IMR-90 (cell line): ENCODE measurements around the gene WDR45B. TPM values are rescaled to one million over a fixed set of nuclear protein-coding genes. Genes with fewer than 3 reads are reported as not detected.

Source experiments
- ATAC-seq: fragments of 200-7000 bp; cut with Tn5 transposase; 2 replicates; pipeline ENCODE4 v1.9.1; 2020; ENCODE audit warnings: low read depth, mild to moderate bottlenecking, moderate library complexity
- BruUV-seq: library from RNA; stranded (reverse); fragments of 400-500 nt; replicated peaks from 2 replicates; lab custom pipeline; 2021; lab: Mats Ljungman, UMichigan
- CTCF ChIA-PET: fragments of 300-600 bp; formaldehyde crosslinking; extraction: SDS; loops from one replicate; lab custom pipeline; 2021; ENCODE audit warnings: antibody characterized with exemption; lab: Yijun Ruan, JAX
- POLR2A ChIA-PET: fragments of 300-600 bp; sonication (Branson Sonifier 250); formaldehyde crosslinking; loops from one replicate; lab custom pipeline; 2022; ENCODE audit warnings: antibody characterized with exemption; ENCODE audit not compliant: unreplicated experiment; lab: Charles Lee
- DNase-seq: peaks from one replicate; pipeline ENCODE4 v3.0.0; 2013
- H2AFZ ChIP-seq: replicated peaks from 2 replicates; pipeline ENCODE3; 2013; ENCODE audit warnings: low read length, mild to moderate bottlenecking; ENCODE audit not compliant: poor library complexity
- H2AK5ac ChIP-seq: 2 replicates; pipeline ENCODE4 v1.6.1; 2013; ENCODE audit warnings: low read depth, low read length, inconsistent platforms
- H2AK9ac ChIP-seq: replicated peaks from 2 replicates; pipeline ENCODE3; 2013; ENCODE audit warnings: mild to moderate bottlenecking, low read depth, low read length, moderate library complexity; ENCODE audit not compliant: poor library complexity
- H2BK120ac ChIP-seq: 2 replicates; pipeline ENCODE4 v1.6.1; 2013; ENCODE audit warnings: low read depth, low read length, inconsistent platforms
- H2BK15ac ChIP-seq: 3 replicates; pipeline ENCODE4 v1.6.1; 2013; ENCODE audit warnings: low read depth, low read length, inconsistent platforms
- H2BK20ac ChIP-seq: 2 replicates; pipeline ENCODE4 v1.6.1; 2013; ENCODE audit warnings: low read depth, mild to moderate bottlenecking, inconsistent platforms, low read length, moderate library complexity
- H2BK5ac ChIP-seq: 2 replicates; pipeline ENCODE4 v1.6.1; 2013; ENCODE audit warnings: mild to moderate bottlenecking, low read depth, low read length, inconsistent platforms; ENCODE audit not compliant: poor library complexity, severe bottlenecking
- H3K14ac ChIP-seq: replicated peaks from 2 replicates; pipeline ENCODE4 v1.6.1; 2013; ENCODE audit warnings: low read depth, low read length, inconsistent platforms
- H3K18ac ChIP-seq: 2 replicates; pipeline ENCODE4 v1.6.1; 2013; ENCODE audit warnings: low read depth, low read length, control low read depth
- H3K23ac ChIP-seq: 2 replicates; pipeline ENCODE4 v1.6.1; 2013; ENCODE audit warnings: low read depth, low read length, inconsistent platforms
- H3K27ac ChIP-seq: 2 replicates; pipeline ENCODE4 v1.5.1; 2013; ENCODE audit warnings: mild to moderate bottlenecking, control low read depth, low read length; ENCODE audit not compliant: insufficient read depth
- H3K27me3 ChIP-seq: 2 replicates; pipeline ENCODE4 v1.6.1; 2013; ENCODE audit warnings: low read length; ENCODE audit not compliant: control insufficient read depth, insufficient read depth
- H3K36me3 ChIP-seq: 2 replicates; pipeline ENCODE4 v1.6.1; 2013; ENCODE audit warnings: low read length, mixed read lengths; ENCODE audit not compliant: control insufficient read depth, insufficient read depth
- H3K4ac ChIP-seq: 2 replicates; pipeline ENCODE4 v1.6.1; 2013; ENCODE audit warnings: low read depth, low read length, inconsistent platforms
- H3K4me1 ChIP-seq: 2 replicates; pipeline ENCODE4 v1.6.1; 2013; ENCODE audit warnings: low read length, mixed read lengths; ENCODE audit not compliant: control insufficient read depth, insufficient read depth
- H3K4me2 ChIP-seq: 2 replicates; pipeline ENCODE4 v1.6.1; 2013; ENCODE audit warnings: low read depth, mild to moderate bottlenecking, control low read depth, low read length, moderate library complexity
- H3K4me3 ChIP-seq: 2 replicates; pipeline ENCODE4 v1.5.1; 2013; ENCODE audit warnings: low read depth, mild to moderate bottlenecking, control low read depth, low read length, moderate library complexity; ENCODE audit not compliant: insufficient read depth
- H3K56ac ChIP-seq: 2 replicates; pipeline ENCODE4 v1.6.1; 2013; ENCODE audit warnings: low read length, inconsistent platforms; ENCODE audit not compliant: insufficient read depth; ENCODE audit errors: extremely low read depth
- H3K79me1 ChIP-seq, 2 experiments: 2 replicates each; pipeline ENCODE4 v1.6.1; 2013; ENCODE audit warnings: low read length in 2 of 2, inconsistent platforms in 1 of 2, low read depth in 1 of 2
- H3K9ac ChIP-seq: 2 replicates; pipeline ENCODE4 v1.6.1; 2013; ENCODE audit warnings: low read depth, low read length, control low read depth
- H3K9me1 ChIP-seq: 2 replicates; pipeline ENCODE4 v1.6.1; 2013; ENCODE audit warnings: low read length, inconsistent platforms; ENCODE audit not compliant: insufficient read depth
- H3K9me3 ChIP-seq: 2 replicates; pipeline ENCODE4 v1.6.1; 2013; ENCODE audit warnings: low read length; ENCODE audit not compliant: control insufficient read depth, insufficient read depth
- H4K20me1 ChIP-seq: 2 replicates; pipeline ENCODE4 v1.6.1; 2013; ENCODE audit warnings: low read length, inconsistent platforms; ENCODE audit not compliant: insufficient read depth
- H4K5ac ChIP-seq: 2 replicates; pipeline ENCODE4 v1.6.1; 2013; ENCODE audit warnings: mild to moderate bottlenecking, low read depth, low read length, control low read depth
- H4K8ac ChIP-seq, 2 experiments: 2 replicates each; pipeline ENCODE4 v1.6.1; 2013; ENCODE audit warnings: low read depth in 2 of 2, low read length in 2 of 2, control low read depth in 1 of 2, inconsistent platforms in 1 of 2
- H4K91ac ChIP-seq: 2 replicates; pipeline ENCODE4 v1.6.1; 2013; ENCODE audit warnings: low read depth, low read length, inconsistent platforms; ENCODE audit not compliant: insufficient read depth
- BHLHE40 ChIP-seq: fragments of 150-350 bp; IDR thresholded peaks from 2 replicates; pipeline ENCODE4 v1.6.1; 2016; ENCODE audit warnings: mild to moderate bottlenecking, low read depth, low read length
- CEBPB ChIP-seq: IDR thresholded peaks from 2 replicates; pipeline ENCODE4 v1.6.1; 2012; ENCODE audit warnings: low read depth, low read length, improper control_type of control experiment
- CHD1 ChIP-seq: IDR thresholded peaks from 2 replicates; pipeline ENCODE4 v1.6.1; 2012; ENCODE audit warnings: low read depth, low read length, improper control_type of control experiment
- FOS ChIP-seq: fragments of 150-350 bp; IDR thresholded peaks from 2 replicates; pipeline ENCODE4 v1.6.1; 2016; ENCODE audit warnings: low read depth, low read length
- MAFK ChIP-seq: IDR thresholded peaks from 2 replicates; pipeline ENCODE4 v1.6.1; 2012; ENCODE audit warnings: low read depth, low read length, improper control_type of control experiment
- MAZ ChIP-seq: IDR thresholded peaks from 2 replicates; pipeline ENCODE4 v1.6.1; 2012; ENCODE audit warnings: low read depth, mild to moderate bottlenecking, low read length, improper control_type of control experiment, moderate library complexity, borderline replicate concordance
- MXI1 ChIP-seq: IDR thresholded peaks from 2 replicates; pipeline ENCODE4 v1.6.1; 2012; ENCODE audit warnings: low read depth, mild to moderate bottlenecking, low read length, moderate library complexity, borderline replicate concordance
- NFE2L2 ChIP-seq: fragments of 150-350 bp; IDR thresholded peaks from 2 replicates; pipeline ENCODE4 v1.6.1; 2016; ENCODE audit warnings: low read depth, mild to moderate bottlenecking, low read length
- POLR2A ChIP-seq: IDR thresholded peaks from 2 replicates; pipeline ENCODE4 v1.6.1; 2012; ENCODE audit warnings: mild to moderate bottlenecking, low read depth, low read length
- RAD21 ChIP-seq: IDR thresholded peaks from 2 replicates; pipeline ENCODE4 v1.6.1; 2012; ENCODE audit warnings: low read length, improper control_type of control experiment
- RCOR1 ChIP-seq: IDR thresholded peaks from 2 replicates; pipeline ENCODE4 v1.6.1; 2012; ENCODE audit warnings: mild to moderate bottlenecking, low read length, improper control_type of control experiment; ENCODE audit not compliant: insufficient replicate concordance
- RFX5 ChIP-seq: IDR thresholded peaks from 2 replicates; pipeline ENCODE4 v1.8.0; 2012; ENCODE audit warnings: low read depth, mild to moderate bottlenecking, low read length, moderate library complexity
- SMC3 ChIP-seq: fragments of 150-350 bp; IDR thresholded peaks from 2 replicates; pipeline ENCODE4 v1.6.1; 2016; ENCODE audit warnings: low read depth, mild to moderate bottlenecking, antibody characterized with exemption, low read length, moderate library complexity
- WGBS, 2 experiments: methylation state at CpG; one replicate each; pipeline versions ENCODE4 v1.1.5 to v1.1.7; 2013; ENCODE audit warnings: missing lambda C conversion rate in 2 of 2; ENCODE audit not compliant: insufficient read length in 1 of 2; ENCODE audit errors: extremely low coverage in 2 of 2; 5-methylcytosine and 5-hydroxymethylcytosine counted together
- dilution Hi-C: fragments of 300-500 bp; cut with HindIII; formaldehyde crosslinking; loops from one replicate; pipeline ENCODE4 v1.14.3; 2018; ENCODE audit warnings: low sequenced_read_pairs; ENCODE audit not compliant: unreplicated experiment
- in situ Hi-C: fragments of 300-500 bp; cut with MboI; formaldehyde crosslinking; loops from 3 replicates; pipeline ENCODE4 v1.14.3; 2019; ENCODE audit warnings: low sequenced_read_pairs, inconsistent platforms, mixed read lengths
- intact Hi-C: fragments of 100-400 bp; cut with micrococcal nuclease; formaldehyde crosslinking; loops from 2 replicates; pipeline ENCODE4 v1.10.0; 2022
- polyA plus RNA-seq, 3 experiments: library from polyadenylated mRNA; depleted of rRNA; stranded (reverse); fragments of >200 nt; gene quantifications; 2 replicates each; pipeline ENCODE4 v1.2.3, GENCODE V29; 2012; ENCODE audit warnings: low replicate concordance in 1 of 3
- total RNA-seq: library from RNA; depleted of rRNA; stranded (reverse); fragments of >200 nt; gene quantifications from 2 replicates; pipeline ENCODE4 v1.2.3, GENCODE V29; 2012
- TF ChIP-seq, protein P1 (sequence below): fragments of 150-350 bp; IDR thresholded peaks from 2 replicates; pipeline ENCODE4 v1.6.1; 2016; ENCODE audit warnings: low read depth, mild to moderate bottlenecking, low read length, moderate library complexity, borderline replicate concordance
- TF ChIP-seq, protein P2 (sequence below): conservative IDR thresholded peaks from 2 replicates; pipeline ENCODE4 v1.5.1; 2012; ENCODE audit warnings: mild to moderate bottlenecking, low read depth, low read length, improper control_type of control experiment
- TF ChIP-seq, protein P3 (sequence below): fragments of 150-350 bp; IDR thresholded peaks from 2 replicates; pipeline ENCODE4 v1.6.1; 2017; ENCODE audit warnings: mild to moderate bottlenecking, antibody characterized with exemption, low read length, low read depth

WDR45B gene
- total and polyA plus RNA-seq, 2 of the 4 experiments (the other 2 are of a cell fraction), result 98.2 to 110 TPM

DNA sequence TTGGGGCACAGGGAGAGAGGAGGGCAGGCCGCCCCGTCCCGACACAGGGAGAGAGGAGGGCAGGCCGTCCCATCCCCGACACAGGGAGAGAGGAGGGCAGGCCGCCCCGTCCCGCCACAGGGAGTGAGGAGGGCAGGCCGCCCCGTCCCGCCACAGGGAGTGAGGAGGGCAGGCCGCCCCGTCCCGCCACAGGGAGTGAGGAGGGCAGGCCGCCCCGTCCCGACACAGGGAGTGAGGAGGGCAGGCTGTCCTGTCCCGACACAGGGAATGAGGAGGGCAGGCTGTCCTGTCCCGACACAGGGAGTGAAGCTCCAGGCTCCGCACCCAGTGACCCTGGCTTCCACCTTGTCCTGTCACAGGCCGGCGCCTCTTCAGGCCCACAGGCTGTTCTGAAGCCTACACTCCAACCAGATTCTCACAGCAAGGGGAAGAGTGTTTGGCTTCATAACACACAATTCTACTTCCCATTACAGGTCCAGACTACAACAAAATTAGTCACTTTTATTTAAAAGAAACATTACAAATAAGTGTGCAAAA lies 34.1 kb downstream of the WDR45B start:
- ChIA-PET POLR2A (no interaction called here), CTCF (no interaction called here)
- peaks cover 48% of the 10 kb centered on the region for H3K36me3 ChIP-seq
- H4K20me1 ChIP-seq, result no peaks in the 10 kb centered on the region; the same call in 1 of the 2 replicates
- no peak overlapping the region for H3K4me3 ChIP-seq
- H3K14ac ChIP-seq, result no peak overlapping the region
- BruUV-seq, result no TSS peak
- ATAC-seq, result no peak
- no peak for TF ChIP-seq FOS
- TF ChIP-seq, protein P1, sequence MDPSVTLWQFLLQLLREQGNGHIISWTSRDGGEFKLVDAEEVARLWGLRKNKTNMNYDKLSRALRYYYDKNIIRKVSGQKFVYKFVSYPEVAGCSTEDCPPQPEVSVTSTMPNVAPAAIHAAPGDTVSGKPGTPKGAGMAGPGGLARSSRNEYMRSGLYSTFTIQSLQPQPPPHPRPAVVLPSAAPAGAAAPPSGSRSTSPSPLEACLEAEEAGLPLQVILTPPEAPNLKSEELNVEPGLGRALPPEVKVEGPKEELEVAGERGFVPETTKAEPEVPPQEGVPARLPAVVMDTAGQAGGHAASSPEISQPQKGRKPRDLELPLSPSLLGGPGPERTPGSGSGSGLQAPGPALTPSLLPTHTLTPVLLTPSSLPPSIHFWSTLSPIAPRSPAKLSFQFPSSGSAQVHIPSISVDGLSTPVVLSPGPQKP, result no peak
- TF ChIP-seq BHLHE40, result no peak
- TF ChIP-seq CEBPB, result no peak
- TF ChIP-seq MXI1, result no peak
- no peak for TF ChIP-seq NFE2L2
- no peak for TF ChIP-seq CHD1
- TF ChIP-seq MAZ, result no peak
- TF ChIP-seq RFX5, result no peak
- TF ChIP-seq SMC3, result no peak
- TF ChIP-seq, protein P2, sequence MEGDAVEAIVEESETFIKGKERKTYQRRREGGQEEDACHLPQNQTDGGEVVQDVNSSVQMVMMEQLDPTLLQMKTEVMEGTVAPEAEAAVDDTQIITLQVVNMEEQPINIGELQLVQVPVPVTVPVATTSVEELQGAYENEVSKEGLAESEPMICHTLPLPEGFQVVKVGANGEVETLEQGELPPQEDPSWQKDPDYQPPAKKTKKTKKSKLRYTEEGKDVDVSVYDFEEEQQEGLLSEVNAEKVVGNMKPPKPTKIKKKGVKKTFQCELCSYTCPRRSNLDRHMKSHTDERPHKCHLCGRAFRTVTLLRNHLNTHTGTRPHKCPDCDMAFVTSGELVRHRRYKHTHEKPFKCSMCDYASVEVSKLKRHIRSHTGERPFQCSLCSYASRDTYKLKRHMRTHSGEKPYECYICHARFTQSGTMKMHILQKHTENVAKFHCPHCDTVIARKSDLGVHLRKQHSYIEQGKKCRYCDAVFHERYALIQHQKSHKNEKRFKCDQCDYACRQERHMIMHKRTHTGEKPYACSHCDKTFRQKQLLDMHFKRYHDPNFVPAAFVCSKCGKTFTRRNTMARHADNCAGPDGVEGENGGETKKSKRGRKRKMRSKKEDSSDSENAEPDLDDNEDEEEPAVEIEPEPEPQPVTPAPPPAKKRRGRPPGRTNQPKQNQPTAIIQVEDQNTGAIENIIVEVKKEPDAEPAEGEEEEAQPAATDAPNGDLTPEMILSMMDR, result no peak
- no peak for TF ChIP-seq RCOR1
- no peak for TF ChIP-seq POLR2A
- TF ChIP-seq MAFK, result no peak
- TF ChIP-seq, protein P3, sequence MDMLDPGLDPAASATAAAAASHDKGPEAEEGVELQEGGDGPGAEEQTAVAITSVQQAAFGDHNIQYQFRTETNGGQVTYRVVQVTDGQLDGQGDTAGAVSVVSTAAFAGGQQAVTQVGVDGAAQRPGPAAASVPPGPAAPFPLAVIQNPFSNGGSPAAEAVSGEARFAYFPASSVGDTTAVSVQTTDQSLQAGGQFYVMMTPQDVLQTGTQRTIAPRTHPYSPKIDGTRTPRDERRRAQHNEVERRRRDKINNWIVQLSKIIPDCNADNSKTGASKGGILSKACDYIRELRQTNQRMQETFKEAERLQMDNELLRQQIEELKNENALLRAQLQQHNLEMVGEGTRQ, result no peak
- TF ChIP-seq RAD21, result no peak
- DNase-seq, result no peak
- no peaks in the 10 kb centered on the region for H3K9me3 ChIP-seq
- H2BK5ac ChIP-seq, result no peak overlapping the region
- H2AK5ac ChIP-seq, result no peak overlapping the region
- no peak overlapping the region for H4K5ac ChIP-seq
- H3K9me1 ChIP-seq, result no peaks in the 10 kb centered on the region
- no peak overlapping the region for H3K4me2 ChIP-seq
- H4K91ac ChIP-seq, result no peak overlapping the region
- H2BK120ac ChIP-seq, result no peak overlapping the region
- no peak overlapping the region for H3K9ac ChIP-seq
- H3K27me3 ChIP-seq, result no peaks in the 10 kb centered on the region
- H3K56ac ChIP-seq, result no peak overlapping the region
- intact Hi-C loops, result no loop called here
- H2BK15ac ChIP-seq, result no peak overlapping the region
- H3K27ac ChIP-seq, result no peak overlapping the region
- no peak overlapping the region for H2BK20ac ChIP-seq
- in situ Hi-C loops, result no loop called here
- no peak overlapping the region for H2AK9ac ChIP-seq
- peaks cover 6 to 10% of the 10 kb centered on the region in 2 experiments; a peak in 2 of 4 replicates for H3K79me1 ChIP-seq
- no peak overlapping the region for H3K4ac ChIP-seq
- peaks cover 3% of the 10 kb centered on the region for H3K4me1 ChIP-seq
- H2AFZ ChIP-seq, result no peak overlapping the region
- H4K8ac ChIP-seq, result no peak overlapping the region
- WGBS, 2 experiments, result no CpG with 5 or more reads among the region's 22 CpGs
- no peak overlapping the region for H3K18ac ChIP-seq
- no peak overlapping the region for H3K23ac ChIP-seq
- dilution Hi-C loops, result no loop called here
